GM19025 (cell line): ENCODE results near the gene IFITM10.

Experiments used
- ATAC-seq: cut with Tn5 transposase; IDR thresholded peaks from one replicate; pipeline ENCODE4 v1.9.1; 2021; ENCODE audit warnings: mild to moderate bottlenecking, low read depth, moderate library complexity; ENCODE audit not compliant: unreplicated experiment

The IFITM10 gene

DNA sequence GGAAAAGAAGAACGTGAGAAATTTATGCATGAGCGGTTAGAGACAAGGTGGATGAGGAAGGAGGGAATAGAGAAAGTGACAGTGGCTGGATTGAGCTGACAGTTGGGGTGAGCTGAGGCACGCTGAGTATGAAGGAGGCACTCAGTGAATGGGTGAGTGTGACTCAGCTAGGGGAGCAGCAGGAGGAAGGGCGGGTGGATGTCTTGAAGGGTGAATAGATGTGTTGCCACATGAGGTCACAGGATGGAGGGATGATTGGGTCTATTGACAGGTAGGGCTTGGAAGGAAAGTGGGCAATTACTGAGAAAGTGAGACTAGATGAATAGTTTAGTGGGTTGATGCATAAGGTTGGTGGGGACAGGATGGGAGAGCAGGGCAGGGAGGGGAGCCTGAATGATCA lies 8.0 kb downstream of the IFITM10 start:
- ATAC-seq = no peak

DNA sequence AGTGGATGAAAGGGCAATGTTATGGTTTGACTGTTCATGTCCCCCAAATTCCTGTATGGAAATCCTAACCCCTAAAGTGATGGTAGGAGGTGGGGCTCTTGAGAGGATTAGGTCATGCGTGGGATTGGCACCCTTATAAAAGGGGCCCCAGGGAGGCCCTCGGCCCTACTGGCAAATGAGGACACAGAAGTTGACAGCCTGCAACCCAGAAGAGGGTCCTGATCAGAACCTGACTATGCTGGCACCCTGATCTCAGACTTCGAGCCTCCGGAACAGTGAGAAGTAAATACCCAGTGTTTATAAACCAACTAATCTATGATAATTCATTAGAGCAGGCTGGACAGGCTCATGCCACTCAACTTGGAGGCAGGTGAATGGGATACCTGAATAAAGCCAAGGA lies 8.7 kb downstream of the IFITM10 start:
- no peak for ATAC-seq

DNA sequence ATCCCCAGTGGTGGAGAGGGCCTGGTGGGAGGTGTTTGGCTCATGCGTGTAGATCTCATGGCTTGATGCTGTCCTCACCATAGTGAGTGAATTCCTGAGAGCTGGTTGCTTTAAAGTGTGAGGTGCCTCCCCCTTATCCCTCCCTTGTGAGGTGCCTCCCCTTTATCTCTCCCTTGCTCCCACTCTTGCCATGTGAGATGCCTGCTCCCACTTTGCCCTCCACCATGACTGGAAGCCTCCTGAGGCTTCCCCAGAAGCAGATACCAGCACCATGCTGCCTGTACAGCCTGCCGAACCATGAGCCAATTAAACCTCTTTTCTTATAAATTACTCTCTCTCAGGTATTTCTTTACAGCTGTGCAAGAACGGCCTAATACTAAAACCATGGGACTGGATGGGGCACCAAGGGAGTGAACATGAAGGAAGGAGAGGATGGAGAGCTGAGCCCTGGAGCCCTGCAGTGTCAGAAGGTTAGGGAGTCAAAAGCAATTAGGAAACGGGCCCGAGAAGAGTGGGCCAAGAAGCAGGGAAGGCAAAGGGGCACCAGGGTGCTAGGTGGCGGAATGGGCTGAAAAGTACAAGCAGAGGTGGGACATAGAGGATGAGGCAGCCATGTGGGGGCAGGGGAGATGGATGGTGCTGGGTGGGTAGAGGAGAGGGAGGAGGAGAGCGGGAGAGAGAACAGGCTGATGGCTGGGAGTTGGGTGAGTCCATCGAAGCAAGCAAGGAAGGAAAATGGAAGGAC lies 9.4 kb downstream of the IFITM10 start:
- ATAC-seq = no peak

DNA sequence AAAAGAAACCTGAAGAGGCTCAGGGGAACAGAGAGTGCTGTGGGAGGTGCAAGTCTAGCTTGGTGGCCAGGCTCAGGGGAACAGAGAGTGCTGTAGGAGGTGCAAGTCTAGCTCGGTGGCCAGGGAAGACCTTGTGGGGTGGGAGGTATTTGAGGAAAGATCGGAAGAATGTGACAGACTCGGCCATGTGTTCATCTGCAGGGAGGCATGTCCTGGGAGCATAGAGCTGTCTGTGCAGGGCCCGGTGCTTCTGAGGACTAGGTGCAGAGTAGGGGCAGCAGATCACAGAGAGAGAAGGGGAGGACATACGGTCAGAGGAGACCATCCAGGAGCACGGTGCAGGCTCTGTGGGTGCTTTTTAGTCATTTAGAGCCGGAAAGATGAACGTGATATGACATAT lies 10.8 kb downstream of the IFITM10 start:
- no peak for ATAC-seq

DNA sequence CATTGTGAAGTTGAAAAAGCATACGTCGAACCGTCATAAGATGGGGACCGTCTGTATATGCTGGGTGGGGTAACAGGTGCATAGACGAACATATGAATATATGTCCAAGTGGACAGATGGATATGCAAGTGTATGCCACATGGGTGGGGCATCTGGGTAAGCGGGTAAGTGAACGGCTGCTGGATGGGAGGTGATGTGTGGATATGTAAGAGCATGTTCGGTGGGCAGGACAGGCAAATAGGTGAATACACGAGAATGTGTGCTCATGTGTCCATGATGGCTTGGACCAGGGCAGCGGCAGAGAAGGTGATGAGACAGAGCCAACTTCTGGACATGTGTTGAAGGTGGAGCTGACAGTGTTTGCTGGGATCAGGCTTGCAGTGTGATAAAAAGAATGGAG lies 12.0 kb downstream of the IFITM10 start:
- ATAC-seq = no peak

DNA sequence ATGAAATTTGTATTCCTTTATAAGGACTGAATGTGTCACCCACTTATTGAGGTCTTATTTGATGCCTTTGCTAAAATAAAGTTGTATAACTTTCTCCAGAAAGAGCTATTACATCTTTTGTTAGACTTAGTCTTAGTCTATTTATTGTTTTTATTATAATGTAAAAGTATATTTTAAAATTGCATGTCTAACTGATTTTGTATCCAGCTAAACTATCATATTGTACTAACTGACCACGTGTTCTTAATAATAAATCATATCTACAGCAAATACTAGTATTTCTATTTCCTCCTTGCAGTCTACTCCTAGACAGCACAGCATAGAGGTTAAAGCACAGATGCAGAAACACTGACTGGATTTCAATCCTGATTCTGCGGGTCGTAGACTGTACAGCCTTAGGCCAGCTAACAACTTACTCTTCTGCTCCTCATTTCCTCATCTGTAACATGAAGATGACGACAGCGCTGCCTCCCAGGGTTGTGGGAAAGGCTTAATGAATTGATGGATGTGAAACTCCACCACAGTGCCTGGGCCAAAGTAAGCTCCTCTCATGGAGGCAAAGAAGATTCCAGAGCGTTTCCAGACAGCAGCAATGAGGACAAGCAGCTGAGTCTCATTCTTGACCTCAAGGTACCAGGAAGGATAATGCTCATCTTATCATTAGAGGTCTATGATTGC lies 13.2 kb downstream of the IFITM10 start:
- ATAC-seq = no peak

DNA sequence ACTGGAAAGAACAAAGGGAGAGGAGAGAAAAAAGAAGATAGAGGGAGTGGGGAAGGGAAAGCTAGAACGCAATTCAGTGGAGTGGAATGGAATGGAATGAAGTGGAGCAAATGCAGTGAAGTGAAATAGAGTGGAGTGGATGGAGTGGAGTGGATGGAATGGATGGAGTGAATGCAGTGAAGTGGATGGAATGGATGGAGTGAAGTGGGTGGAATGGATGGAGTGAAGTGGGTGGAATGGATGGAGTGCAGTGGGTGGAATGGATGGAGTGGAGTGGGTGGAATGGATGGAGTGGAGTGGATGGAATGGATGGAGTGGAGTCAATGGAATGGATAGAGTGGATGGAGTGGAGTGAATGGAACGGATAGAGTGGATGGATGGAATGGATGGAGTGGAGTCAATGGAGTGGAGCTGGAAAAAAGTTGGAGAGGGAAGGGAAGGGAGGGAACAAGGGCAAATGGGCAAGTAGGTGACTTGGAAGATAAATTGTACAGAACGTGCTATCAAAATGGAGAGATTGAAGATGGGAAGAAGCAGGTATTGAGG lies 13.9 kb downstream of the IFITM10 start:
- no peak for ATAC-seq

DNA sequence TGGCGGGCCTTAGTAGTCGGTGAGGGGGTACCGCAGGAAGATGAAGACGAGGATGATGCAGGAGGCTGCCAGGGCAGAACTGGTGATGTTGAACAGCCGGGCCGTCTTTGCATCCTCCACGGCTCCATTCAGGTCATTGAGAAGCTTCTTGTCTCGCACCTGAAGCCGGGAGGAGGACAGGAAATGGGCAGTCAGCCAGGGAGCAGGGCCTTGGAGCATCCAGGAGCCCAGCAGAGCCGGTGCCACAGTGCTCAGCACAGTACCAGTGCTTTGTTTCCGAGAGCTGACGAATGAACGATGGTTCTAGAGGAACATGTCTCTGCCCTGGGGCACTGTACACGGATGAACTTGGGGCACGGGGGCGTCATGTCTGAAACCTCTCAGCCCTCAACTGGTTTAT lies 15.1 kb downstream of the IFITM10 start:
- no peak for ATAC-seq

DNA sequence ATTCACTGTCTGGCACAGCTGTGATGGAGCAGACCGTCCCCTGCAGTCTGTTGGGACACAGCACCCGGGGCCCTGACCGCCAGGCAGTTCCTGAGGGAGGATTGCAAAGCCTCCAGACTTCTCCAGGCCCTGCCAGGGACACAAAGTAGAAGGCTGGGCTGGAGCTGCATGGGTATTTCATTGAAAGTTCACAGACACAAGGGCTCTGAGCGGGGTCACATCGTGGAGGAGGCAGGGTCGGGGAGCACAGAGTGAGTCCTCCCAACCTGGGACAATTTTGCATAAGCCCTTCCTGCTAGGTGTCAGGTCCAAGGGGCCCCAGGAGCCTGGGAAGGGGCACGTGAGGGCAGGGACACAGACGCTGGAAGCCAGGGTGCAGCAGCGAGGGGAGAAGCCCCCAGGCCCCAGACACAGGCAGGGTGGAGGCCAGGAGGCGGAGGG lies 15.7 kb downstream of the IFITM10 start:
- no peak for ATAC-seq

DNA sequence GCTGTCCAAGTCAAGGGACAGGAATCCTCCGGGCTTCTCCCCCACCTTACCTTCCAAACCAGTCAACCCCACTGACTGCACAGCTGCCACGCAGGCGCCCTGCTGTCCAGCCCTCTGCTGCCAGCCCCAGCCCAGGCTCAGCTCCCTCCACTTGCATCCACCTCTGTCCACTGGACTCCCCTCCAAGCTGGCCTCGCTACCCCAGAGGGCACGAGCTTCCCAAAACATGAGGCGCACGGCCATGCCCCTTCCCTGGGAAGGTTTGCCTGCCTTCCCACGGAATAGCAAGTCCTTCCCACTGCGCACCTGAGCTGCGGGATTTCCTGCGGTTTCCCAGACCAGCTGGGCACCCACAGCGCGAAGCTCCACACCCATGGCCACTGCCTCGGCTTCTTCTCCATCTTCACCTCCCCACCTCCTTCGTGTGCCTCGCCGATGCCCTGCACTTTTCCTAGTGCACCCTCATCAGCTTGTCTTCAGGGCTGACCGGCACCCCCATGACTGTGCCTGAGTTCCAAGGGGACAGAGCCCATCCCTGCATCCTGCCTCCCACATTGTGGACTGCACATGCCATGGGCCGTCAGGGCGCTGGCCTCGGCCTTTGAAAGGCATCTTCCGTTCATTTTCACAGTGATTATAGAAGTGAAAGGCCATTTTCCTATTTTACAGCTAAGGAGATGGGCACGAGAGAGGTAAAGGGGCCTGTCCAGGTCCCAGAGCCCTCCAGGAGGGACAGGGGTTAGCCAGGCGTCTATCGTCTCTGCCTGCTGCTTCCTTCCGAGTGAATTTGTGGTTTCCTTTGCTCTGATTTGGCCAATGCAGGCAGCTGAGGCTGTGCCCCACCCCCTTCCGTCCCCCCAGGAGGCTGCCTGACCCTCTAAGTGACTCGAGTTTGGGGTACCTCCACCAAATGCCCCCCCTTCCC lies 16.4 kb downstream of the IFITM10 start:
- no peak for ATAC-seq

DNA sequence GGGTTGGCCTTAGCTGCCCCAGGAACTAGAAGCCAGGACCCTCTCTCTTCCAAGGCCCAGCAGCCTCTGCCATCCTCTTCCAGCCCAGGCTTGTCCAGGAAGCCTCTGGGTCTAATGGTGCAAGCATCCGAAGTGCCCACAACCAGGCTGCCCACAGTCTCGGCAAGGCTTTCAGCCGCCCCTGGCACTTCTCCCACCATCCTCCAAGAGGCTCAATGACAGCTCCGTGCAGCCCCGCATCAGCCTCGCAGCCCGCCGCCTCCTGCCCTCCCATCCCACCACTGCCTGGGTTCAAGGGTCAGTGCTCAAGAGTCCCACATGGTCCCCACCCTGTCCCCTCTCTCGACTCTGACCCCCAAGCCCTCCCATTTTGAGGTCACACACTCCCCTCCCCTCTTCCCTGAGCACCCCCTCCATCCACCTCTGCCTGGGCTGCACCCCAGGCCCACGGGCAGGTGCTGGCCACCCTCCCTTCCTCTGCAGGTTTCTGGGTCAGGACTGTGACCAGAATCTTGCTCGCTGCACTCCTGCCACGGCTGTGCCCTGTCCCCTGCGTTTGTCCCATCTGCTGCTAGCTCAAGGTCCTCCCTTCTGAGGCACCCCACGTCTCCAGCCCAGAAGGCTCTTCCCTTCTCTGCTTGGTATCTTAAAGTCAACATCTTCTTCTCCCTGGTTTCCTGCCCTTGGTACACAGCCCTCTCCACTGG lies 17.2 kb downstream of the IFITM10 start:
- ATAC-seq = no peak

DNA sequence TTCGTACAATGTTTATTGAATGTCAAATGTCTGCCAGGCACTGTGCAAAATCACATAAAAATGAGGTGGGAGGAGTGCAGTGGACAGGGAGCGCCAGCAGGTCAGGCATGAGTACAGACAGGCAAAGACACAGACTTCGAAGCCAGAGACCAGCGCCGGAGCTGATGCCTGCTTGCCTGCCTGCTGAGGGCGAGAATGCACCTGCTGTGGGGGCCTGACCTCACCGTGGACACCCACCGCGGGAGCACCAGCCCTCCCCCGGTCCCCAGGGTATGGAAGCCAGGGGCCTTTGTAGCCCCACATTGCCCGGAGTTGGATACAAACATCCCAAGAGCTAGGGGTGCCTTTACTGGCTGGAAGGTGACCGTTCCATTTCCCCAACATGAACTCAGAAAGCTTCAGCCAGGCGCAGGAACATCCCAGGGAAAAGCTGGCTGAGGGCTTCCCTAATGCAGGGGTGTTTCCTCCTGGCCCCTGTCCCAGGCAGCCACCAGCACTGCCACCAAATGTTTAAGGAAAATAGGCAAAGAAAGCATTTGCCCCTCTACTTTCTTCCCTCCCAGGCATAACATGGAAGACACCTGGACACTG lies 17.9 kb downstream of the IFITM10 start:
- no peak for ATAC-seq

DNA sequence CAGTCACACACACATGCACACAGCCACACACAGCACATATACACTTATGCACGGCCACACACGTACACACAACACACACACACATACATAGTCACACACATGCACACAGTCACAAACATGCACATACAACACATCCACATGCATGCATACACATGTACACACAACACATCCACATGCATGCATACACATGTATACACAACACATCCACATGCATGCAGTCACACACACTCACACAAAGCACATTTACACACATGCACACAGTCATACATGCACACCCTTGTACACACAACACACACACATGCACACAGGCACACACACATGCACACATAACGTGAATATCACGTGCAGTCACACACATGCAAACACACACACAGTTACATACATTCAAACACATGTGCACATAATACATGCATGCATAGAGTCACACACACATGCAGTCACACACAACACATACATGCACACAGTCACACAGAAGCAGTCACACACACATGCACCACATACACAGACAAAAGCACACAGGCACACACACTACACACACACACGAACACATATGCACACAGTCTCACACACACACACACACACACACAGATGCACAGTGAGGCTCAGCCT lies 18.8 kb downstream of the IFITM10 start:
- no peak for ATAC-seq

DNA sequence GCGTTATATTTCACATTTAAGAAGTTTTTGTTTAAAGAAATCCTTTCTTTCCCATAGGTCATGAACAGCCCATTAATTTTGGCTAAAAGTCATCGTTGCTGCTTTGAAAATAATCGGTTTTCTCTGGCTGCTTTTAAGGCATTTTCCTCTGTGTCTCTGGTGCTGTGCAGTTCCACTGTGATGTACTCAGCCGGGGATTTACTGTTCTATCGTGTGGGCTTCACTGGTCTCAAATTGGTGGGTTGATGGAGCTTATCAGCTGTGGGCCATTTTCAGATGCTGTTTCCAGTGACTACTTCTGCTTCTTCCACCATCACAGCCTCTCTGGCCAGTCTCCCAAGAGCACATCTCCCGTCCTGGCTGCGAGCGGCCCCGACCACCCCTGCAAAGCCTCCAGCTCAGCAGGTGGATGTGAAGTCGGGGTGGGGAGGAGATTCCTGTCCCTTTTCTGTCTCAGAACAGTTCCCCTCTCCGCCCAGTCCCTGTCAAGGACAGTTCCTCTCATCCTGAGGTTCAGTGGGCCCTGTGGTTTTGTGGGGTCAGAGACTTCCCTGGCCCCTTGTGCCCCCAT lies 20.3 kb downstream of the IFITM10 start:
- no peak for ATAC-seq

DNA sequence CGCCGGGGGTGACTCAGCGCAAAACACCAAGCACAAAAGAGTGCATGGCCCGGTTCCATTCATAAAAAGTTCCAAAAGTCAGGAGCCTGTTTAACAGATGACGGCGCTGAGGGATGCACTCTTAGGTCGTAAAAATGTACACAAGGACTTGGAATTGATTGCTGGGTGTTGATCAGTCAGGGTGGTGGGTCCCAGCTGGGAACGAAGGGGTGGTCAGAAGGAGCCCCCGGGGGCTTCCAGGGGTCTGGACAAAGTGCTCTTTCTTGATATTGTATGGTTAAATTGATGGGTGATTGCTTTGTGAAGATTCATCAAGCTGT lies 20.7 kb downstream of the IFITM10 start:
- ATAC-seq = no peak

DNA sequence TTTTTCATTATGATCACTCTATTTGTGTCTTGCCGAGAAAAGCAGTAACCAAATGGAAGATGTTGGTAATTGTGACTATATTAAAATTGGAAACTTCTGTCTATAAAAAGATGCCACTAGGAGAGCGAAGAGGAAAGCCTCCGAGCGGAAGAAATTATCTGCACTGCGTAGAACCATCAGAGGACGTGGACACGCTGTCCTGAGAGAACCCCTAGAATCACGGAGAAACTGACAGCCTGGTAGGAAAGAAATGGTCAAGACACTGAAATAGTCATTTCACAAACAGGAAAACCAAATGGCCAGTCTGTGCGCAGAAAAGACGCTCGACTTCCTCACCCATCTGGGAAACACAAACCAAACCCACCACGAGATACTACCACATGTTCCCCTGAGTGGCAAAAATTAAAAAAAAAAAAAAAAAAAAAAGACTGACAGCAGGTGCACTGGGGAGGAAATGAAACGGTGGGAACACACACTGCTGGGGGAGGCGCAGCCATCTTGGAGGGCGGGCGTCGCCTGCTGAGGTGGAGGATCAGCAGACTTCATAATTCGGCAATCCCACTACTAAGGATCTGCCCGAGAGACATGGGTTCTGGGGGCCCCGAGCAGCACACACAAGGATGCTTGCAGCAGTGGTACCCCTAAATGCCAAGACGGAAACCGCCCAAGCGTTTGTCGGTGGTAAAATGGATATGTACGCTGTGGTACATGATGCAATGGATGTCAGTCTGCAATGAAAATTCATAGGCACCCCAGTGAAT lies 21.3 kb downstream of the IFITM10 start:
- ATAC-seq = no peak

DNA sequence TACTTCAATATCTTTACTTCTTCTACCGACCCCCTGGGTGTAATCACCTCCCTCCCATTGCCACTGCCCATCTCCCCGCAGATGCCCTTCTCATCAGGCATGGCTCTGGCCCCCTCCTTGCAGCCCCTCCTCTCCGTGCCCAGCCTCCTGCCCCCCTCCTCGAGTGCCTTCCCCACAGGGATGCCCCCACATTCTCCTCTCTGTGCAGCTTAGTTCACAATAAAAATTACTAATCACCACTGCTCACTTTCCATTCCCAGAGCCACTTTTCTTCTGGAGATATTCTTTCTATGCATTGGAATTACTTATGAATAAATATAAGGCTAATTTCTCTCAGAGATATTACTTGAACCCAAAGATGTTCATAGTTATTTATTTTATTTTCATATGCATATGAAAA lies 22.1 kb downstream of the IFITM10 start:
- ATAC-seq = no peak

DNA sequence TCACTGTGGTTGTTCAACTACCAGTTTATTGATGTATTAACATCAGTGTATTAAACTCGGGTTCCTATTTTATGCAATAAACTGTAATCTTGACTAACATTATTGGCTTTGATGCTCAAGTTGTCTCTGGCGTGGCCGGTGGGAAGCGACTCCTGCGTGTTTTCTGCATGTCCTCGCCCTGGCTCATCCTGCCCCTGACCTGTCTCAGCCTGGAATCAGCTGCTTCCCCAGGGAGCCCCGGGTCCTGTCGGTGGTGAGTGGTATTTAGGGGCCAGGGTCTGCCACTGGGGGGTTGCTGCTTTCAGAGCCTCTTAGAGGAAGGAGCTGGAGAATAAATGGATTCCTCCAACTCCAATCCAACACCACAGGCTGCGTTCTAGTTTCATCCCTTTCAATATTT lies 22.5 kb downstream of the IFITM10 start:
- no peak for ATAC-seq
